Jurkat, Clone E6-1 (cell line): Measurements from ENCODE around the gene CDRT4.

Experiments used
- DNase-seq: peaks from one replicate; pipeline ENCODE4 v3.0.0-alpha.2; 2011; ENCODE audit warnings: low read depth, low spot score
- H3K4me3 ChIP-seq: 2 replicates; pipeline ENCODE4 v1.5.1; 2011; ENCODE audit warnings: mild to moderate bottlenecking, low read length, control low read depth, moderate library complexity

CDRT4 gene

DNA sequence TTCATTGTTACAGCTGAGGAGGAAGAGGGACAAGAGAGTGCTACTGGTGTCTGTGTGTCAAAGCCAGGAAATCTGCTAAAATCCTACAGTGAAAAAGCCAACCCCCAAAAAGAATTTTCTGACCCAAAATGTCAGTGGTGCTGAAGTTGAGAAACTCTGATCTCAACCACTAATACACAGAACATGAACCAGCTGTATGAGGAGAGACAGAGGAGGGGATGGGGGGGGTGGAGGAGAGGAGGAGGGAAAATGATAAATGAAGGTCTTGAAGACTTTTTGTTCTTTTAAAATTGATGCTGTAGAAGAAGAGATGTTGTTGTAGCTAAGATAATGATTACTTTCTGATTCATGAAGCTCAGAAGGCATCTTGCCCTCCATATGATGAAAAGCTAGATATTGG, 27.4 kb upstream of the CDRT4 start:
- H3K4me3 ChIP-seq, result no peak overlapping the region
- DNase-seq, result no peak

DNA sequence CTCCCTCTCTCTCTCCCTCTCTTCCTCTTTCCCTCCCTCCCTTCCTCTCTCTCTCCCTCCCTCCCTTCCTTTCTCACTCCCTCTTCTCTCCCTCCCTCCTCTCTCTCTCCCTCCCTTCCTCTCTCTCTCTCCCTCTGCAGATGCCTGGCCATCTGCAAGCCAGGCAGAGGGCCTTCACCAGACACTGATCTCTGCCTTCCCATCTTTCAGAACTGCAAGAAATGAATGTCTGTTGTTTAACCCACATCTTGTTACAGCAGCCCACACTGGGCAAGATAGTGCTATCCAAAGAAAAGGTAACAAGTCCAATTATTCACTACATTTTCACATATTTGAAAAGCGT, 26.2 kb upstream of the CDRT4 start:
- H3K4me3 ChIP-seq, result no peak overlapping the region
- DNase-seq, result no peak

DNA sequence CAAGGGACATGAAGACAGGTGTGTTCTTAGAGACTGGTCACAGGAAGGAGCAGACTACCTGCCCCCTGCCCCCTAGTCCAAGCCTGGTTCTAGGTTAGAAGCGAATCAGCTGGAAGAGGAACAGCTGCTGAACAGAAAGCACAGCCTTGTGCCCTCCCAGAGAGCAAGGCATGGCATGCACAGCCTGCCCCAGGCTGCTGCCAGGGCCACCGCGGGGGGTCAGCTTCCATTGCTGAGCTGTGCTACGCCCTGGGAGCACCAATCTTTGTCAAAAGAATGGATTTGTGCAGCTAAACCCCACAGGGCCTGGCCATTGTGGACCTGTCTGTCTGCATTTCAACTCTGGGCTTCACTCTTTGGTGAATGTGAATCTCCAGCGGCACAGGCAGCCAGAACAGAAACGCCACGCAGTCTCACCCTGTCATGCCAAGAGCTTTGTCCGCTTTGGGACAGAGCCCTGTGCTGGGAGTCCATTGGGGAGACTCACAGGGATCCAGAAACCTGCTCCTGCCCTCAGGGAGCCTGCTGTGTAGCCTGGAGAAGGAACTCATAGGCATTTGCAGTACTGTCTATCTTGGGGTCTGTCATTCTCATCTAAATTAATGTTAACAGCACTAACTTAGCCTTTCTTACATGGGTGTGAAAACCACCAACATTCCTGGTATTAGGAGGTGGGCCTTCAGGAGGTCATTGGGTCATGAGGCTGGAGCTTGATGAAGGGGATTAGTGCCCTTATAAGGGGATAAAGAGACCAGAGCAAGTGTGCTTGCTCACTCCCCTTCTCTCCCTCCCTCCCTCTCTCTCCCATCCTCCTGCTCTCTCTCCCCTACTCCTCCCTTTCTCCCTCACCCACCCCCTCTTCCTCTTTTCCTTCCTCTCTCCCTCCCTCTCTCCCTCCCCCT, 25.6 kb upstream of the CDRT4 start:
- no peak for DNase-seq
- no peak overlapping the region for H3K4me3 ChIP-seq

DNA sequence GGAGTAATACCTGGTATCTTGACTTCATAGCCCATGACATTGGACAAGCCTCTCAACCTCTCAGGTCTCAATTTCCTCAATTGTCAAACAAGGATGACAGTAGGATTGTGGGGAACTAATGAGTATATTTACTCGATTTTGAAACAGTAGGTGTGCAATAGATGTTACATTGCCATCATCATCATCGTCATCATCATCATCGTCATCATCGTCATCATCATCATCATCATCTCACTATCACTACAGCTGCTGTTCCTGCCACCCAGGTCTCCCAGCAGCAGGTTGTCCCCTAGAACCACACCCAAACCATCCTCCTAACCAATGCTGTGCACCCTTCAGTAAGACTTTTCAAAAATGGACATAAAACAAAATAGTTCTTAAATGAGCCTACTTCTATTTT, 24.8 kb upstream of the CDRT4 start:
- no peak overlapping the region for H3K4me3 ChIP-seq
- DNase-seq, result no peak

DNA sequence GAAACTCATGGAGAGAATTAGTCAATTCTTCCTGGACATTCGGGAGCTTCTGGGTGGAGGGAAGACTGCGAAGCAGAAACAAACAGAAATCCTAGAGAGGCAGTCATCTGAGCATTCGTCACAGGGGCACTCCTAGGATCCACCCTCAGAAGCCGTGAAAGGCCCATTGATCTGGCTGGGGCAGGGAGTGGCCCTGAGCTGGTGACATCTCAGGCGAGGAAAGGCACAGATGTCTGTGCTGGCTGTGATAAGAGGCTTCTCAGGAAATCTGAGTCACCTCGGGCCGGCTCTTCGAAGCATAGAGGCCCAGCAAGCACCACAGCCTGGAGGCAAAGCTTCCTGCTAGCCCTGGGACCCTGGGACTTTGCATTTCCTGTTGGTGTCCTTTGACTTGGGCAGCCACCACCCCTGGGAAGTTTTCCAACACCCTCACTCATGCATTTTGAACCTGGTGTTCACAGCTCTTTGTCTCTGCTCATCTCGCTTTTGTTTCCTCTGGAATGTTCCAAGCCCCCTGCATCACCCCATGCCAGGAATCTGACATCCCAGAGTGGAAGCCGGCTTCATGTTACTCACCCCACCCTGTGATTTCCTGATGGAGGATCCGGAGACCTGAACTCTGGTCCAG, 23.3 kb upstream of the CDRT4 start:
- peak; percentile 36 for DNase-seq
- no peak overlapping the region for H3K4me3 ChIP-seq

DNA sequence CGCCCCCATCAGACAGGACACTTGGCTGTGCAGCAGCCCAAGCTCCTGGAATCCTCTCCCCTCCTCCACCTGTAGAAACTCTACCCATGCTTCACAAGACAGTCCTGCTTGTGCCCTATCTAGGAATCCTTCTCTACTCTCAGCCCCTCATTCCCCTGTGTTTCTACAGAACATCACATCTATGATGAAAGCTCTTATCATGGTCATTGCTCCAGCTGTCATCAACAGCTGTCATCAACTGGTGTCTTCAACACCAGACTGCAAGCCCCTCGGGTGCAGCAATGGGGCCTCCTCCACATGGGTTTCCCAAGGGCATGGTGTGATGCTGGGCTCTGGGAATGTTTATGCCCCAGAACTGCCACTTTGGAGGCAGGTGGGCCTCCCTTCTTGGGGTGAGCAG, 21.1 kb upstream of the CDRT4 start:
- H3K4me3 ChIP-seq, result no peak overlapping the region
- DNase-seq, result no peak

DNA sequence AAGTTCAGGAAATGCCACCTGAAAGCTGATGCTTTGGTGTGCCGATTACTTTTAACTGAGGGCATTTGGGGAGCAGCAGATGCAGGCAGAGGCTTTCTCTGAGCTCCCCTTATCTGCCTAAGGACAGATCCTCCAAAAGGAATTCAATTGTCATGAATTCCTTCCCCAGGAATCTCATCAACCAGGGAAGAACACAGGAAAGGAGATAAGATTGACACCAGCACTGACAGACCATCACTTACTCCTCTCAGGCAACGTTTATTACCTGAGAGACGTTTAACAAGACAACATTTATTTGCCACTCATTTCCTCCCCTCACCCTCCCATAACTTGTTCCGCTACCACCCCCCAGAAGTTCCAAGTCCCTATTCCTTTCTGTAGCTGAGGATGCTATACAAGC, 17.6 kb upstream of the CDRT4 start:
- no peak overlapping the region for H3K4me3 ChIP-seq
- no peak for DNase-seq

DNA sequence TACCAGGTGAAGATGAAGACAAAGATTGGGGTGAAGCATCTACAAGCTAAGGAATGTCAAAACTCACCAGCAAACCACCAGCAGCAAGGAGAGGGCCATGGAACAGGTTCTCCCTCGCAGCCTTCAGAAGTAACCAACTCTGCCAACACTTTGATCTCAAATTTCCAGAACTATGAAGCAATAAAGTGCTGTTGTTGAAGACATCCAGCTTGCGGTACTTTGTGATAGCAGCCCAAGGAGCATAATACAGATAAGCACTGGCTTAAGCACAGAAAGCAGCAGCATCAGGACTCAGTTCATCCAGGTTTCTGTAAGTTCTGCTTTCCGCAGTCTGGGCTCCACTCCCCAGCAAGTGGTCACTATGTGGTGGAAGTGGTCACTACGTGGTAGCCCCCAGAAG, 16.0 kb upstream of the CDRT4 start:
- DNase-seq, result no peak
- H3K4me3 ChIP-seq, result no peak overlapping the region

DNA sequence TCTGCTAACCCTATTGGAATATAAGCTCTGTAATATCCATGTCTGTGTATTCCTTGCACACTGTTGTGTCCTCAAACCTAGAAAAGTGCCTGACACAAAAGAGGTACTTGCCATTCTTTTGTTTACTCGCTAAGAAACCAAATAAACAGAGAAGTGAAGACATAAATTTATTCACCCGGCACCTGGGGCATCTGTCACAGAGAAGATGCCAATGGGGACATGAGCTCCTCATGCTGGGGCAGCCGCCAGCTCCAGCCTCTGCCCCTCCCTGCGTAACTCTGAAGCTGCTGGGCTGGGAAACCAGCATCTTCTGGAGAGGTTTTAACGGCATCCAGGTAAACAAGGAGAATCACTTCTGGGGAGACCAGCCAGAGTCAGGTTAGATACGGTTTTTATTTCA, 15.1 kb upstream of the CDRT4 start:
- no peak for DNase-seq
- no peak overlapping the region for H3K4me3 ChIP-seq

DNA sequence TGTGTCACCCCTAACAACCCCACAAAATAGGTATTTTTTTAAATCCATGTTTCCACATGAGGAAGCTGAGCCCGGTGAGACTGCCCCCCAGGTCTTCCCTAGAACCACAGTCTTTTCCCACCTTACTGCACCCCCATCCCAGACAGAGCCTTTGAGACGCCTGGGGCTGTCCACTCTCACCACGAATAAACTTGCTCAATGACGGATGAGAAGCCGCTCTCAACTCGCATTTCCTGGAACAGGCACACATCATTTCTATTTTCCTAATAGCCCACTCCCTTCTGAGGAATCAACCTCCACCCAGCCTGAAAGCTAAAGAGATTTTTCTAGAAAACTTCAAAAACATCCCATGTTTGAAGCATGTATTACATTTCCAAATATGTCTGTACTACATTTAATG, 14.1 kb upstream of the CDRT4 start:
- no peak overlapping the region for H3K4me3 ChIP-seq
- DNase-seq, result no peak

DNA sequence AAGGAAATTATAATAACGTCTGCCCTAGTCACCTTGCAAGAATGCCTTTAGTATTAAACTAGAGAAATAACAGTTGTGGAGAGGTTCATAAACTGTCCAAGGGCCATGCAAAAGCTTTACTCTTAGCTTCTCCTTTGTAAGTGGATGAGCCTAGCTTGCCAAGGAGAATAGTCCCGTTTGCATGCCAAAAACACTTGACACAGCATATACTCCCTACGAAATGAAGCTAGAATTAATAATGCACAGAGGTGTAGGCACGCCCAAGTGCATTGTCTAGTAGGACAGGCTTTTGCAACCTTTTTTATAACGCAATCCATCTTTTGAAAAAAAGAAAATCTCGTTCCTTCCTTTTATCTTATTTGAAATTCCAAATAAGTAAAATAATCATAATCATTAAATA, 12.8 kb upstream of the CDRT4 start:
- DNase-seq, result no peak
- H3K4me3 ChIP-seq, result no peak overlapping the region

DNA sequence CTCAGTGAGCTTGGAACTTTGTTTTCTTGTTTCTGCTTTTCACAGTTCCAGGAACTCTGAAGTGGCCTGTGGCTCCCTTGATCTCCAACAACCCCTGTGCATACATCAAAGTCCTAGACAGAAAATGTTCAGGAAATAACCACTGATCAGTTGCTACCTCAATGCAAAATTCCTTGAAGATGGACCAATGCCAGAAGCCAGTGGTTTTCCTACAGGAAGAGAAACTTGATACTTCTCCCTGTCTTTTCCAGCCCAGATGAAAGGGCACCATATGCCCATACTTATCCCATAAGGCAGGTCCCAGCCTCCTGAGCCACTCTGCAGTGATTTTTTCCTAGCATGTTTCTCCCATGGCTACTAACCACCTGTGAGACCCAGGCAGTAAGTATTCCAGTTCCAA, 12.3 kb upstream of the CDRT4 start:
- H3K4me3 ChIP-seq, result no peak overlapping the region
- DNase-seq, result no peak

DNA sequence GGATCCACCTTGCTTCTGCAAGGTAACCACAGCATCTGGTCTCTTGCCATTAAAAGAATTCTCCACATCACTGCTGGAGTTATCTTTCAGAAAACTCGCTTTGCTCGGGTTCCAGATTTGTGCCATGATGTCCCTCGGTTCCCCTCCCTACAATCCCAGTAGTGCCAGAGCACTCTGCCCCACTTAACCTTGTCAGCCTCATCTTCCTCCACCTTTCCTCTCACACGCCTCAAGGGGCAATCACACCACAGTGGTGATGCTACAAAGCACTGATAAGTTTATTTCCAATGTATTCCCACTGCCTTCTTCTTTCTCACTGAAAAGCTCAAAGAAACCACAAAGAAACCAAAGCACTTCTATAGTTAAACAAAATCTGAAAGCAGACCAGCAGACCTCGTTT, 11.4 kb upstream of the CDRT4 start:
- no peak overlapping the region for H3K4me3 ChIP-seq
- no peak for DNase-seq

DNA sequence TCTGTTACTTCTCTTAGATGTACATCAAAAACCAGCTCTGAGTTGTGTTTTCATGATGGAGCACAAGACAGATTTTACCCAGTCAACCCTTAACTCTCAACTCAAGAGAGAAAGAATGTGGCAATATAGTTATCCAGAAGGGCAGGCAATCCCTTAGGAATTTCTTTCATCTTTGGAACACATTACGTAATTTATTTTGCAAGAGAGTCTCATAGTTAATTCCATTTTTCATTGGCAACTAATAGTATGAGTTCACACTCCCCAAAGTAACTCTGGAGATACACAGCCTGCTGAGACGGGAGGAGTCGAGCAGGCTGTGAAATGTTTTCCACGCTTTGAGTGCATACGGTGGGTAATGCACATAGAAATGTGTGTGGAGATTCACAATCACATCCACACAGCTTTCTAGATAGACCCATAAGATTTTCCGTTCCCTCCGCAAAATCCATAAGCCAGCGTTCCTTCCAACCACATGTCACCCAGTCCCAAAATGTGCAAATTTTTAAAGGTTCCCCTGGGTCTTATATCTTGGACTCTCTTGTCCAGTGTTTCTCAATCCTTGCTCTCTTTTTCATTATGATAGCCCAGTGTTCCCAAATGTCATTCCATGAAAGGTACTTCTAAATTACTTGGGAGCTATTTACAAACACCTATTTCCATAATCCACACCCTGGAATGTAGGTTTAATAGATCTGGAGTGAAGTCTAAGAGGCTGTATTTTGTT, 8.4 kb upstream of the CDRT4 start:
- no peak for DNase-seq
- H3K4me3 ChIP-seq, result no peak overlapping the region

DNA sequence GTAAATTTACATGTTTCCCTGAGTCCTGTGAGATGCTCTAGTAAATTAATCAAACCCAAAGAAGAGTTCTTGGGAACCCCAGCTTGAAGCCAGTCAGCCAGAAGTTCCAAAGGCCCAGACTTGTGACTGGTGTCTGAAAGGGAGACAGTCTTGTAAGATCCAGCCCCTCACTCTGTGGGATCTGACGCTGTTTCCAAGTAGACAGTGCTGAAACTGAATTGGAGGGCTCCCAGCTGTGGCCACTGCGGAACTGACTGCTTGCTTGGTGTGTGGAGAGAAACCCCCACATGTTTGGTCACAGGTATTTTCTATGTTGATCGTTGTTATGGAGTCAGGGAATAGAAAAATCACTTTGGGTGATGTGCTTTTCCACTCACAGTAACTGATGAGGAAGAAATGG, 5.5 kb upstream of the CDRT4 start:
- no peak for DNase-seq
- H3K4me3 ChIP-seq, result no peak overlapping the region

DNA sequence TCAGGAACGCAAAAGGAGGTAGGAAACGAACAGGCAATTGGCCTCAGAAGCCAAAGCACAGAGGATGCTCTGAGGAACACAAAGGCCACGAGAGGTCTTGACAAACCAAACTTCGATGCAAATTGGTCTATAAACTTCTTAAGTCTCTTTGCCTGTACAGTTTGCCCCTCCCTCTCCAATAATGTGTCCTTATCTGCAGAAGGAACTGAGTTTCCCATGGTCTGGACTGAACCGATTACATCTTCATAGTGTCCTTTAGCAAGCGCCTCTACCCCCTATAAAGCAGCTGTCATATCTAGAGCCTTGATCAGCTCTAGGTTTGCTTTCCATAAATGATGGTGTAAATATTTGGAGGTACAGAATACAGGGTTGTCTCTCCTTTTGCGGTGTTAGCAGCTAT, 3.1 kb upstream of the CDRT4 start:
- no peak for DNase-seq
- no peak overlapping the region for H3K4me3 ChIP-seq

DNA sequence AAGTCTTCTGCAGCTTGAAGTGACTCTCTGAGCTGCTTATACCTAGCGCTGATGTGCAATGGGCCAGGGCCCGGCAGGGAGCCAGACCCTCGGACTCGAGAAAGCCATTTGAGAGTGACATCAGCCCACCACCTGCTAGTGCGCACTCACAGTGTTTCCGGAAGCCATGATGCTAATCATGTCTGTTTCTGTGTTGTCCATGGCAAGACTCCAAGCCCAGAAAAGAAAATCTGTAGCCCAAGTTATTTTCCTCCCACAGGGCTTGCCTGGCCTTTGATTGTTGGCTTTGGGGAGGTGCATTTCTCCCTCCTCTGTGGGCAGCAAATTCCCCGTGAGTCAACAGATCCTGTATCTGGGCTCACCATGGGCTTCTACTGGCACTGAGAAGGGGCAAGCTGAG, 1.8 kb upstream of the CDRT4 start:
- no peak for DNase-seq

DNA sequence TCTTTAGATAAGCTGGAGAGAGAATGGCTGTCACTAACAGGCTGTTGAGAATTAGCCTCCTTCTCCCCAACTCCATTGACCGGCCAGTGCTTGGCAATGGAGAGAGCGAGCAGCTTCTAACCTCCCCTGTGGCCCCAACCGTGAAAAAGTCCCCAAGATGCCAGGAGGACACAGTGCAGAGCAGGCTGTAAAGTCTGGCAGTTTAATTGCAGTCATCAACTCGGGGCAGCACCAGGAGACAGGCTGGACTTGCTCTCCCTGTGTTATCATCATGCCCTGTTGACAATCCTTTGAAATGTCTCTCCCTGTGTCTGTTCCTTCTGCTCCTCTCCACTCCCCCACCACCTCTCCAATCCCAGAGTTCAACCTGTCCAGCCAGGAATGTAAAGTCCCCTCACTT, 705 bp upstream of the CDRT4 start:
- no peak for DNase-seq
- H3K4me3 ChIP-seq, result no peak overlapping the region

More for the DNA sequence above, 1.8 kb upstream of the CDRT4 start:
- H3K4me3 ChIP-seq, result no peak overlapping the region

DNA sequence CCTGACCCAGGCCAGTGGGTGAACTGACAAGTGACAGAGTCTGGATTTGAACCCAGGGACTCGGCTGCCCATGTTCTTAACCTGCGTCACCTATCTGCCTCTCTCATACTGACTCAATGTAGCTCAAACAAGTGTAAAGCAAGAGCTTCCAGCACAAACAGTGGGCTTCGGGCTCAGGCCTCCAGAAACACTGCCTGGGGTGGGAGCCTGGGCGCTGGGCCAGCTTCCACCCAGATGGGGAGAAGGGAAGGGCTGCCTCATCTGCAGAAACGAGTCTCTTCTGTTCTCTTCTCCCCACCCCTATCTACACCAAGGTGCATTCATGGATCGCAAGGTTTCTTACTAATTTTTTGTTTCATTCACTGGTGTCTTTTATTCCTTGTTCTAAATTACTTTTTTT, 1.3 kb downstream of the CDRT4 start:
- no peak for DNase-seq
- no peak overlapping the region for H3K4me3 ChIP-seq

DNA sequence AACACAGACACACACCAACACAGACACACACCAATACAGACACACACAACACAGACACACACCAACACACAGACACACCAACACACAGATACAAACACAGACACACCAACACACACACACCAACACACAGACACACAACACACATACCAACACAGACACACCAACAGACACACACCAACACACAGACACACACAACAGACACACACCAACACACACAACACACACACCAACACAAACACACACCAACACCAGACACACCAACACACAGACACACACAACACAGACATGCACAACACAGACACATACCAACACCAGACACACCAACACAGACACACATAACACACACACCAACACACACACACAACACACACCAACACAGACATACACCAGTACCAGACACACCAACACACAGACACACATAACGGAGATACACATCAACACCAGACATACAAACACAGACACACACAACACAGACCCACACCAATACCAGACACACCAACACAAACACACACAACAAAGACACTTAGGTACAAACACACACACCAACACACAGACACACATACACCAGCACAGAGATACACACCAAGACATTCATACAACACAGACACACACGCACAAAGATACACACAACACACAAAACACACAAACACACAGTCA, 2.2 kb downstream of the CDRT4 start:
- H3K4me3 ChIP-seq, result no peak overlapping the region

More for the DNA sequence above, 2.2 kb downstream of the CDRT4 start:
- no peak for DNase-seq
